Esophagus (tissue), 2 donors: ENCODE data around the gene SETMAR. TPM values are rescaled to one million over a fixed set of nuclear protein-coding genes. Genes with fewer than 3 reads are reported as not detected.

Experiments
- H3K27ac ChIP-seq, 2 donors: one replicate each; pipeline ENCODE4 v1.5.1; 2013; ENCODE audit warnings: low read depth in 2 of 2, mild to moderate bottlenecking in 2 of 2, inconsistent platforms in 1 of 2, low read length in 1 of 2, moderate library complexity in 1 of 2
- H3K27me3 ChIP-seq, 2 donors: one replicate each; pipeline ENCODE4 v1.6.1; 2013; ENCODE audit warnings: low read length in 2 of 2, control low read depth in 1 of 2, mild to moderate bottlenecking in 1 of 2; ENCODE audit not compliant: insufficient read depth in 2 of 2, control insufficient read depth in 1 of 2
- H3K36me3 ChIP-seq, 2 donors: one replicate each; pipeline ENCODE4 v1.6.1; 2013; ENCODE audit warnings: low read length in 1 of 2; ENCODE audit not compliant: control insufficient read depth in 2 of 2, insufficient read depth in 2 of 2
- H3K4me1 ChIP-seq, 2 donors: one replicate each; pipeline ENCODE4 v1.6.1; 2013; ENCODE audit warnings: low read length in 1 of 2; ENCODE audit not compliant: control insufficient read depth in 2 of 2, insufficient read depth in 2 of 2
- H3K4me3 ChIP-seq, 2 donors: one replicate each; pipeline ENCODE4 v1.5.1; 2013; ENCODE audit warnings: low read length in 2 of 2, mild to moderate bottlenecking in 2 of 2, low read depth in 1 of 2, moderate library complexity in 1 of 2
- H3K9me3 ChIP-seq, 2 donors: one replicate each; pipeline ENCODE4 v1.6.1; 2013; ENCODE audit warnings: mild to moderate bottlenecking in 2 of 2, low read depth in 1 of 2, low read length in 1 of 2, moderate library complexity in 1 of 2; ENCODE audit not compliant: control insufficient read depth in 2 of 2, insufficient read depth in 1 of 2
- WGBS, 2 donors: extraction: QIAGEN DNeasy Blood & Tissue Kit; methylation state at CpG; one replicate each; pipeline ENCODE4 v1.1.7; 2013; 5-methylcytosine and 5-hydroxymethylcytosine counted together
- polyA plus RNA-seq, 2 donors: library from polyadenylated mRNA; stranded (reverse); fragments of 200-250 nt; gene quantifications; one replicate each; pipeline ENCODE4 v1.2.3, GENCODE V29; 2013
- donor health status: healthy with polysubstance abuse.
- donor health status: Bipolar disorder and iron deficiency.

The SETMAR gene
- 10 to 100 TPM; 12.2 to 13.7 TPM for polyA plus RNA-seq

DNA sequence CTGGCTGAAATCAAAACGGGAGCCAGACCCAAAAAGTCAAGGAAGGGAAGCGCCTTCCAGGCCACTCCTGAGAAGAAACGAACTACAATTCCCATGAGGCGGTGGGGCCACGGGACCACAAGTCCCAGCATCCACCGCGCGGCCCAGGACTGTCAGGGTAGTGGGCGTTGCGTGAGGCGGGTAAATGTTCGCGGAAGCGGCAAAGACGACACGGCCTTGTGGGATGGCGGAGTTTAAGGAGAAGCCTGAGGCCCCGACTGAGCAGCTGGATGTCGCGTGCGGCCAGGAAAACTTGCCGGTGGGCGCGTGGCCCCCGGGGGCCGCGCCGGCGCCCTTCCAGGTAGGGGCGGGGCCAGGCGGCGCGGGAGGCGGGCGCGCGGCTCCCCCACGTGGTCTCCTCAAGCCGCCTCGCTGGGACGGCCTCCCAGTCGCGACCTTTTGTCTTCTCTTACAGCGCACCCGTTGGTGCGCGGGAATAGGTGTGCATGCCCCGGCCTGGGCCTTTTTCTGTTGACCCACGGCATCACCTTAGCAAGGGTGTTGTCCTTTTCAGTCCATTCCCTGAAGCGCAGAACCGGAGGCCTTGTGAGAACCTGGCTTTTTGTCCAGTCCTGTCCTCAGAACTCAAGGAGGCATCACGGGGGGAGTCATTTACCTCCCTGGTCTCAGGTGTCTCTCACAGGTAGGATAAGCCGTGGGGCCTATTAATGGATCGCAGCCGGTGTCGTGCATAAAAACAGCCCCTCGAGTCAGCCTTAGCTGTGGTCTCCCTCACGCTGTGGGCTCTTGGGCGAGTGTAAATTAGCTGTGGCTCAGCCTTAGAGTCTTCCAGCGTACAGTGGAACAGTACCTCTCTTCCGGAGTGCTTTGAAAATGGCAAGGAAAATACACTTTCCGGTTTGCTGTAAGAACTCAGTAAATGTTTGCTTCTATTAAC lies at the start of gene SETMAR:
TSS of gene SETMAR (plus strand) at position 183 of the 937 bp plus-strand sequence. CDS start at position 185, 2 bp downstream.
- H3K27ac ChIP-seq, result peak within 1 kb of the TSS; percentile 92 to 97
- H3K9me3 ChIP-seq, result no peaks in the 10 kb centered on the region
- H3K4me3 ChIP-seq, result peak within 1 kb of the TSS; percentile 79 to 82
- peaks cover 0 to 3% of the 10 kb centered on the region in 2 donors for H3K4me1 ChIP-seq
- 0 to 1% methylated on average over 52 to 62 of the region's 62 CpGs for WGBS, 2 donors
- no peaks in the 10 kb centered on the region for H3K36me3 ChIP-seq
- no peaks in the 10 kb centered on the region for H3K27me3 ChIP-seq

GRCh38 chr3:4261406-4261805 lies 41.8 kb upstream of the SETMAR start:
- H3K27ac ChIP-seq, result no peak overlapping the region
- no peak overlapping the region for H3K4me3 ChIP-seq
- no peaks in the 10 kb centered on the region for H3K9me3 ChIP-seq
- no peaks in the 10 kb centered on the region for H3K36me3 ChIP-seq
- WGBS, 2 donors, result 80 to 83% methylated on average over 6 of the region's 6 CpGs
- H3K4me1 ChIP-seq, result no peaks in the 10 kb centered on the region
- H3K27me3 ChIP-seq, result no peaks in the 10 kb centered on the region

- 84 to 89% methylated on average over 6 of the region's 6 CpGs for WGBS, 2 donors
- Histone ChIP-seq H3K4me3 (no peak overlapping the region), H3K4me1 (no peaks in the 10 kb centered on the region), H3K27ac (no peak overlapping the region), H3K27me3 (no peaks in the 10 kb centered on the region), H3K9me3 (no peaks in the 10 kb centered on the region), H3K36me3 (no peaks in the 10 kb centered on the region)
Measured at GRCh38 chr3:4264040-4264439, 39.1 kb upstream of the SETMAR start.

GRCh38 chr3:4270720-4271119 lies 32.4 kb upstream of the SETMAR start:
- Histone ChIP-seq H3K9me3 (no peaks in the 10 kb centered on the region), H3K36me3 (no peaks in the 10 kb centered on the region), H3K4me1 (no peaks in the 10 kb centered on the region), H3K4me3 (no peak overlapping the region), H3K27ac (no peak overlapping the region), H3K27me3 (no peaks in the 10 kb centered on the region)
- 26 to 31% methylated on average over 3 of the region's 3 CpGs for WGBS, 2 donors

DNA sequence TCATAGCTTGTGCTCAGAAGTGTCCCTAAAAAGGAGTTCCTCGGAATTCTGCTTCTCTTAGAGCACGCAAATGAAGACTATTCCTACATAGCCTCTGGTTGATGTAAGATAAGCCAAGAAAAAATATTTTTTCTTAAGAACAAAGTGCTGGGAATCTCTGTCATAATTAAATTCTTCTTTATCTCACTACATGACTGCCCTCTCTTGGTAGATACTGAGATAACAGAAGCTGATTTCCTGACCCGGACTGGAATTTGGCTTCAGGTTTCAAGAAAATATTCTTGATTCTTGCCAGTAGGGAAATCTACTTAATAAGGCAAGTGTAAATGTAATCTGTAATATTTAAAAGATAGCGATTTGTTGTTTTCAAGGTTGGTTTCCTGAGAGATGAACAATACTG lies 31.3 kb upstream of the SETMAR start:
- Histone ChIP-seq H3K27ac (no peak overlapping the region), H3K4me3 (no peak overlapping the region), H3K36me3 (no peaks in the 10 kb centered on the region), H3K9me3 (no peaks in the 10 kb centered on the region), H3K4me1 (no peaks in the 10 kb centered on the region), H3K27me3 (no peaks in the 10 kb centered on the region)
- 16 to 19% methylated on average over 4 of the region's 4 CpGs for WGBS, 2 donors

DNA sequence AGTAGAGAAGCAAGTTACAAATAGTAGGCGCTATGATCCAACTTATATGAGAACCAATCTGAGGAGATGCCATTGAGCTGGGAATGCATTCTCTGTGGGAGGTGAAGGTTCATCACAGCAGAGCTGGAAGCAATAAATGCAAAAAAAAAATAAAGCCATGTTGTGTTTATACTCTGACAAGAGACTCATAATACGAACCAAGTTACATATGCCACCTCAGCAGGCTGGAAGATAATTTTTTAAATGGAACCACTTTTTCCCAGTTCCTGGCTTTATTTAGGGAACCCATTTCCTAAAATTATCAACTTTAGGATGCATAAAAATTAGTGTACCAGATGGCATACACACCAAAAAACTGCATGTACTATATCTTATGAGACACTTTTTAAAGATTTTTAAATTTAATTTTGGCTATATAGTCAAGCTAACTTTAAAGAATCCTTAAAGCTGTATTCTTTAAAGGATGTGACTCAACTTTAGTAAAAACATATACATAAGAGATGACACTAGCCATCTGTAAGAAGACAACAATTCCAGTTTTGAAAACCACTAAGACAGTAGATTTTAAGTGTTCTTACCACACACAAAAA lies 23.6 kb upstream of the SETMAR start:
- no peaks in the 10 kb centered on the region for H3K27me3 ChIP-seq
- H3K4me1 ChIP-seq, result no peaks in the 10 kb centered on the region
- H3K27ac ChIP-seq, result no peak overlapping the region
- H3K4me3 ChIP-seq, result no peak overlapping the region
- WGBS, 2 donors, result 90 to 92% methylated on average over 2 of the region's 2 CpGs
- no peaks in the 10 kb centered on the region for H3K9me3 ChIP-seq
- H3K36me3 ChIP-seq, result no peaks in the 10 kb centered on the region

DNA sequence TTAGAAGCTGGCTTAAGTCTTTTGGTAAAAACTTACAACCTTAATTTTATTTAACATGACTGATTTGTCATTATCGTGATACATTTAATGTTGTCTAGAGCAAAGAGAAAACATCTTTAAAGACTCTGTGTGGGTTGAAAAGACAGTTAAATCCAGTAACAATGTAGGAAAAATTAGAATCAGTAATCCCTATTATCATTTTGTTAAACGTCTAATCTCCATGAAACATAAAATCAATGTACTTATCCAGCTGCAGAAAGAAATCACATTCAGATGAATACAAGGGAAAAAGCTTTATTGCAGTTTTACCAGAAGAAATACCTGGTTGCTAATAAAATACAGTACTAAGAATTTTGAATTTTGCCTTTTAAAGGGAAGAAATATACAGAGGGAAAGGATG lies 21.2 kb upstream of the SETMAR start:
- H3K9me3 ChIP-seq, result no peaks in the 10 kb centered on the region
- WGBS, 2 donors, result 45 to 56% methylated on average over 2 of the region's 2 CpGs

DNA sequence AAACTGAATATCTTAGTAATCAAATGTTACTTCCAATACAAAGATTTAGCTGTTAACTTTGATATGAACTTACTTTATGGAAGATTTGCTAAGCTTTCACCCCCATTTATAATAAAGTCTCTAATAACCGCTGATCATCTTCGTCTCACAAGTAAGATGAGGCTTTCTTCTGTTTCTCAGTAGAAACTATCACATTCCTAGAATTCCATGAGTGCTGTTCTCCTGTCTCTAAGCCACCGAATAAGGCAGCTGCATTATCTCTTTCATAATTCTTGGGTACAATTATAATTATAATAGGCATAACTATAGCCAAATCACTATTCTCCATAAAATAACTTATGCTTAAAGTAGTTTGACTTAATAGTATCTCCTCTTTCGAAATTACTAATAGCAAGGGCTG lies 18.3 kb upstream of the SETMAR start:
- H3K4me3 ChIP-seq, result no peak overlapping the region
- 64 to 66% methylated on average over 4 of the region's 4 CpGs for WGBS, 2 donors

More for the DNA sequence above, 21.2 kb upstream of the SETMAR start:
- H3K27ac ChIP-seq, result no peak overlapping the region
- H3K4me3 ChIP-seq, result no peak overlapping the region
- H3K27me3 ChIP-seq, result no peaks in the 10 kb centered on the region
- no peaks in the 10 kb centered on the region for H3K36me3 ChIP-seq
- no peaks in the 10 kb centered on the region for H3K4me1 ChIP-seq

DNA sequence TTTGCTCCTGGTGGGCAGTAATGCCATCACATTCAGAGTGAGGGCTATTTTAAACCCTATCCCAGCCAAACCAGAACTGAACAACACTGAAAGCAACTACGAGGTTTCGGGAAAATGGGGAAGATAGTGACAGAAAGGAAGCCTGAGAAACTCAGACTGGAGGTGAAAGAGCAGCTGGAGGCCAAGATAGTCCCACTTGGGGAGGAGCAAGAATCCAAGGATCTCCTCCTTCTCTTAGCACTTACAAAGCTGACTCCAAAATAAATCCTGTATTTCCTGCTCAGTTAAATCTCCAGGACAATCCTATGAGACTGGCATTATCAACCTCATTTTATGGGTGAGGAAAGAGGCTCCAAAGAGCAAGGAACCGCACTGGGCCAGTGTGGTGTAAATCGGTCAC lies 14.1 kb upstream of the SETMAR start:
- Histone ChIP-seq H3K36me3 (no peaks in the 10 kb centered on the region), H3K27ac (no peak overlapping the region), H3K9me3 (no peaks in the 10 kb centered on the region), H3K4me1 (no peaks in the 10 kb centered on the region), H3K27me3 (no peaks in the 10 kb centered on the region), H3K4me3 (no peak overlapping the region)
- WGBS, 2 donors, result 75 to 76% methylated on average over 4 of the region's 4 CpGs

More for the DNA sequence above, 18.3 kb upstream of the SETMAR start:
- H3K27ac ChIP-seq, result no peak overlapping the region
- no peaks in the 10 kb centered on the region for H3K36me3 ChIP-seq
- no peaks in the 10 kb centered on the region for H3K27me3 ChIP-seq
- no peaks in the 10 kb centered on the region for H3K9me3 ChIP-seq
- H3K4me1 ChIP-seq, result no peaks in the 10 kb centered on the region
